ENCODE measurements around the gene SOHLH2.

DNA sequence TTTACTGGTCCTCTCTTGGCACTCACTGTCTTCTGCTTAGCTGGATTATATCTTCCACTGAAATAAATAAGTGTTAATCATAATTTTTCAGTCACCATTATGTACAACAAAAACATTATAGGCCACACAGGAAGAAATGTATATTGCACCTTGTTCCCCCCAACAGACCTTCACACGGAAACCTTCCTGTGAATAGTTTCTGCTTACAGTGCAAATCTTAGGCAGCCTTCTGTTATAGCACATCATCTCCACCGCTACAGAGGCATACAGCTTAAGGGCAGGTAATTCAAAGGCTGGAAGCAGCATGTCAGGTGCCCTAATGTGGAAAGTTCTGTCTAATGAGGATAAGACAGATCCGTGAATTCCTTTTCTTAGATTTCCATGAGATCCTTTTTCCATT is 16.9 kb upstream of the SOHLH2 start:
- no peak for TF ChIP-seq EZH2 (IDR thresholded peaks at IDR 0.05; ENCODE audit: borderline replicate concordance, low read depth, low read length, poor library complexity, severe bottlenecking)
- TF ChIP-seq, protein P1, sequence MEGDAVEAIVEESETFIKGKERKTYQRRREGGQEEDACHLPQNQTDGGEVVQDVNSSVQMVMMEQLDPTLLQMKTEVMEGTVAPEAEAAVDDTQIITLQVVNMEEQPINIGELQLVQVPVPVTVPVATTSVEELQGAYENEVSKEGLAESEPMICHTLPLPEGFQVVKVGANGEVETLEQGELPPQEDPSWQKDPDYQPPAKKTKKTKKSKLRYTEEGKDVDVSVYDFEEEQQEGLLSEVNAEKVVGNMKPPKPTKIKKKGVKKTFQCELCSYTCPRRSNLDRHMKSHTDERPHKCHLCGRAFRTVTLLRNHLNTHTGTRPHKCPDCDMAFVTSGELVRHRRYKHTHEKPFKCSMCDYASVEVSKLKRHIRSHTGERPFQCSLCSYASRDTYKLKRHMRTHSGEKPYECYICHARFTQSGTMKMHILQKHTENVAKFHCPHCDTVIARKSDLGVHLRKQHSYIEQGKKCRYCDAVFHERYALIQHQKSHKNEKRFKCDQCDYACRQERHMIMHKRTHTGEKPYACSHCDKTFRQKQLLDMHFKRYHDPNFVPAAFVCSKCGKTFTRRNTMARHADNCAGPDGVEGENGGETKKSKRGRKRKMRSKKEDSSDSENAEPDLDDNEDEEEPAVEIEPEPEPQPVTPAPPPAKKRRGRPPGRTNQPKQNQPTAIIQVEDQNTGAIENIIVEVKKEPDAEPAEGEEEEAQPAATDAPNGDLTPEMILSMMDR (conservative IDR thresholded peaks at IDR 0.05; ENCODE audit: low read depth, low read length): no peak
